Measurements from ENCODE around the gene DDIT3. TPM values are rescaled to one million over a fixed set of nuclear protein-coding genes. Genes with fewer than 3 reads are reported as not detected.

Gene DDIT3
- total RNA-seq, 1 donor from 2014 or later, result 20.2 TPM

DNA sequence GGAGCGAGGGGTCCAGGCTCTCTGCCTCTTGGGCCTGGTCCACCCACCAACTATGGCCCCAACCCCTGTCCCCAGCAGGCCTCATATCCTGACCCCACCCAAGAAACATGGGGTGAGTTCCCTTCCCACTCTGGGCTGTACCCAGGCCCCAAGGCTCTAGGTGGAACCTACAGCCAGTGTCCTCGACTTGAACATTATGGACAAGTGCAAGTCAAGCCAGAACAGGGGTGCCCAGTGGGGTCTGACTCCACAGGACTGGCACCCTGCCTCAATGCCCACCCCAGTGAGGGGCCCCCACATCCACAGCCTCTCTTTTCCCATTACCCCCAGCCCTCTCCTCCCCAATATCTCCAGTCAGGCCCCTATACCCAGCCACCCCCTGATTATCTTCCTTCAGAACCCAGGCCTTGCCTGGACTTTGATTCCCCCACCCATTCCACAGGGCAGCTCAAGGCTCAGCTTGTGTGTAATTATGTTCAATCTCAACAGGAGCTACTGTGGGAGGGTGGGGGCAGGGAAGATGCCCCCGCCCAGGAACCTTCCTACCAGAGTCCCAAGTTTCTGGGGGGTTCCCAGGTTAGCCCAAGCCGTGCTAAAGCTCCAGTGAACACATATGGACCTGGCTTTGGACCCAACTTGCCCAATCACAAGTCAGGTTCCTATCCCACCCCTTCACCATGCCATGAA is 49.2 kb downstream of the DDIT3 start:
- TF ChIP-seq, protein P1, sequence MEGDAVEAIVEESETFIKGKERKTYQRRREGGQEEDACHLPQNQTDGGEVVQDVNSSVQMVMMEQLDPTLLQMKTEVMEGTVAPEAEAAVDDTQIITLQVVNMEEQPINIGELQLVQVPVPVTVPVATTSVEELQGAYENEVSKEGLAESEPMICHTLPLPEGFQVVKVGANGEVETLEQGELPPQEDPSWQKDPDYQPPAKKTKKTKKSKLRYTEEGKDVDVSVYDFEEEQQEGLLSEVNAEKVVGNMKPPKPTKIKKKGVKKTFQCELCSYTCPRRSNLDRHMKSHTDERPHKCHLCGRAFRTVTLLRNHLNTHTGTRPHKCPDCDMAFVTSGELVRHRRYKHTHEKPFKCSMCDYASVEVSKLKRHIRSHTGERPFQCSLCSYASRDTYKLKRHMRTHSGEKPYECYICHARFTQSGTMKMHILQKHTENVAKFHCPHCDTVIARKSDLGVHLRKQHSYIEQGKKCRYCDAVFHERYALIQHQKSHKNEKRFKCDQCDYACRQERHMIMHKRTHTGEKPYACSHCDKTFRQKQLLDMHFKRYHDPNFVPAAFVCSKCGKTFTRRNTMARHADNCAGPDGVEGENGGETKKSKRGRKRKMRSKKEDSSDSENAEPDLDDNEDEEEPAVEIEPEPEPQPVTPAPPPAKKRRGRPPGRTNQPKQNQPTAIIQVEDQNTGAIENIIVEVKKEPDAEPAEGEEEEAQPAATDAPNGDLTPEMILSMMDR (conservative IDR thresholded peaks at IDR 0.05; ENCODE audit: low read depth, low read length), result no peak
- H3K4me3 ChIP-seq (ENCODE audit: low read depth, low read length), result no peak overlapping the region
- DNase-seq (ENCODE audit: low read depth), result no peak

GRCh38 chr12:57470286-57470969 is 49.9 kb downstream of the DDIT3 start:
- no peak overlapping the region for H3K4me3 ChIP-seq (ENCODE audit: low read depth, low read length)
- DNase-seq (ENCODE audit: low read depth), result no peak
- TF ChIP-seq, protein P1 (conservative IDR thresholded peaks at IDR 0.05; ENCODE audit: low read depth, low read length), result no peak

DNA sequence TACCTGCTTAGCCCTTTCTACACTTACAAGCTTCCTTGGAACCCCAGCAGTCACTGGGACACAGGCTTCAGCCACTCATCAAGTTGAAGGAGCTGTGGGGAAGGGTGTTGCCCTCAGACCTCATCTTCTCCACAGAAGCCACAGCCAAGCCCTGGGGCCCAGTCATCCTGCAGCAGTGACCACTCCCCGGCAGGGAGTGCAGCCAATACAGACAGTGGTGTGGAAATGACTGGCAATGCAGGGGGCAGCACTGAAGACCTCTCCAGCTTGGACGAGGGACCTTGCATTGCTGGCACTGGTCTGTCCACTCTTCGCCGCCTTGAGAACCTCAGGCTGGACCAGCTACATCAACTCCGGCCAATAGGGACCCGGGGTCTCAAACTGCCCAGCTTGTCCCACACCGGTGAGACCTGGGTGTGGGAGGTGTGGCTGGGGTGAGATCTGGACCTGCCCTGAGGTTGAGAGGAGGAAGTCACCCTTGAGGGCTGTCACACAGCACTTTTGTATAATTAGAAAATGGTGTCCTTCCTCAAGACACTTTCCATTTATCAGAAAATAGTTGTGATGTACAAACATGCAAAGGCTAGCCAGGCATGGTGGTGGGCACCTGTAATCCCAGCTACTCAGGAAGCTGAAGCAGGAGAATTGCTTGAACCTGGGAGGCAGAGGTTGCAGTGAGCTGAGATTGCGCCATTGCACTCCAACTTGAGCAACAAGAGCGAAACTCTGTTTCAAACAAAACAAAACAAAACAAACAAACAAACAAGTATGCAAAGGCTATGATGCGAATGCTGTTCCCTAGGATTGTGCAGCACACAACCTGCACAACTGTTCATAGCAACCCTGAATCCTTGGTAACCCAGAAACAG is 50.8 kb downstream of the DDIT3 start:
- H3K4me3 ChIP-seq (ENCODE audit: low read depth, low read length), result no peak overlapping the region
- no peak for DNase-seq (ENCODE audit: low read depth)
- TF ChIP-seq, protein P1 (conservative IDR thresholded peaks at IDR 0.05; ENCODE audit: low read depth, low read length), result no peak

GRCh38 chr12:57467915-57468314 is 52.4 kb downstream of the DDIT3 start:
- TF ChIP-seq, protein P1 (conservative IDR thresholded peaks at IDR 0.05; ENCODE audit: low read depth, low read length), result no peak
- H3K4me3 ChIP-seq (ENCODE audit: low read depth, low read length), result no peak overlapping the region
- DNase-seq (ENCODE audit: low read depth), result no peak

DNA sequence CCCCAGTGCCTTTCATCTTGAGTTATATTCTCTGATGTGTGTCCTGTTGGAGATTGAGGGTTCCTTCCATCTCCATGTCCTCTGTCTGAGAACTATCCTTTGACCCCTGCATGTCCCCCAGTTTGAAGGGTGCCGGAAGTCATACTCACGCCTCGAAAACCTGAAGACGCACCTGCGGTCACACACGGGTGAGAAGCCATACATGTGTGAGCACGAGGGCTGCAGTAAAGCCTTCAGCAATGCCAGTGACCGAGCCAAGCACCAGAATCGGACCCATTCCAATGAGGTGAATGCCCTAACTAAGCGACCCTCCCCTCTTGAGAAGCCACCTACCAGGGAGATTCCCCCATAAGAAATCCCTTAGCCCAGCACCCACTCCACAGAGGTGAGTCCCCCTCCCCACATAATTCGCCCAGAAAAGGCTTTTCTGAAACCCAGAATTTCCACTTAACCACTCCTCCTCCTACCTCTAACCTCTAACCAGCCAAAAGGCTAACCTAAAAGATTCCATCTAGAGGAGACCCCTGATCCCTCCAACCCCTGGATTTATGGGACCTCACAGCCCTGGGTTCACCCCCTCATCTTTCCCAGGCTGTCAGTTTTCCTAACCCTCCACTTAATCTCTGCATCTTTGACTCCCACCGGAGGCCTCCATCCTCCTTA is 53.0 kb downstream of the DDIT3 start:
- TF ChIP-seq, protein P1 (conservative IDR thresholded peaks at IDR 0.05; ENCODE audit: low read depth, low read length), result no peak
- H3K4me3 ChIP-seq (ENCODE audit: low read depth, low read length), result no peak overlapping the region
- no peak for DNase-seq (ENCODE audit: low read depth)

Other genes starting within 250 kb of the DDIT3 start
- gene R3HDM2, start 89.5 kb downstream of the DDIT3 start, total RNA-seq, result 10.5 and 12.5 TPM in 2 replicates
- not detected in 2 replicates for gene INHBC, start 85.7 kb downstream of the DDIT3 start, total RNA-seq
- gene INHBE, start 65.2 kb downstream of the DDIT3 start, total RNA-seq, result 0.29 TPM in 1 of 2 replicates, not detected in the other
- 0.51 TPM in 1 of 2 replicates, not detected in the other for gene GLI1, start 60.7 kb downstream of the DDIT3 start, total RNA-seq
- 0.29 and 1.2 TPM in 2 replicates for gene ARHGAP9, start 40.6 kb downstream of the DDIT3 start, total RNA-seq
- gene MARS1, start 32.4 kb downstream of the DDIT3 start, total RNA-seq, result 107 and 151 TPM in 2 replicates
- gene MBD6, start 2.3 kb upstream of the DDIT3 start, total RNA-seq, result 3.5 and 6.3 TPM in 2 replicates
- gene DCTN2, start 26.7 kb upstream of the DDIT3 start, total RNA-seq, result 140 and 202 TPM in 2 replicates
- 0.46 and 0.51 TPM in 2 replicates for gene KIF5A, start 29.5 kb upstream of the DDIT3 start, total RNA-seq
- gene PIP4K2C, start 70.7 kb upstream of the DDIT3 start, total RNA-seq, result 34.2 and 46.6 TPM in 2 replicates
- 8.0 and 8.1 TPM in 2 replicates for gene DTX3, start 84.3 kb upstream of the DDIT3 start, total RNA-seq
- gene ARHGEF25, start 90.9 kb upstream of the DDIT3 start, total RNA-seq, result 1.3 and 6.2 TPM in 2 replicates
- 0.14 and 0.69 TPM in 2 replicates for gene B4GALNT1, start 112.7 kb upstream of the DDIT3 start, total RNA-seq
- 92.7 and 101 TPM in 2 replicates for gene OS9, start 173.6 kb upstream of the DDIT3 start, total RNA-seq
- under 0.01 TPM in 1 of 2 replicates, not detected in the other for gene AGAP2, start 218.2 kb upstream of the DDIT3 start, total RNA-seq
- 31.6 and 40.4 TPM in 2 replicates for gene TSPAN31, start 224.5 kb upstream of the DDIT3 start, total RNA-seq
- 178 and 363 TPM in 2 replicates for gene CDK4, start 231.8 kb upstream of the DDIT3 start, total RNA-seq
- gene MARCHF9, start 234.6 kb upstream of the DDIT3 start, total RNA-seq, result 4.5 and 4.7 TPM in 2 replicates
- 0.87 and 3.6 TPM in 2 replicates for gene CYP27B1, start 246.6 kb upstream of the DDIT3 start, total RNA-seq

Measured in epithelial cell of proximal tubule (primary cell).